PC-3 (cell line): ENCODE measurements around the gene CHRNB1. TPM values are rescaled to one million over a fixed set of nuclear protein-coding genes. Genes with fewer than 3 reads are reported as not detected.

Source experiments
- ATAC-seq: fragments of 200-7000 bp; cut with Tn5 transposase; 2 replicates; pipeline ENCODE4 v1.9.1; 2020; ENCODE audit warnings: mild to moderate bottlenecking, moderate library complexity
- BruUV-seq: library from RNA; stranded (reverse); fragments of 400-500 nt; replicated peaks from 2 replicates; lab custom pipeline; 2021; lab: Mats Ljungman, UMichigan
- CTCF ChIA-PET: fragments of 300-600 bp; sonication (Branson Sonifier 250); formaldehyde crosslinking; loops from one replicate; lab custom pipeline; 2022; ENCODE audit warnings: antibody characterized with exemption; lab: Charles Lee
- POLR2A ChIA-PET: fragments of 300-600 bp; sonication (Branson Sonifier 250); formaldehyde crosslinking; loops from one replicate; lab custom pipeline; 2022; ENCODE audit warnings: antibody characterized with exemption; ENCODE audit not compliant: unreplicated experiment; lab: Charles Lee
- DNase-seq: peaks from one replicate; pipeline ENCODE4 v3.0.0-alpha.2; 2015
- H2AFZ ChIP-seq: fragments of 300-600 bp; sonication (generic); 2 replicates; pipeline ENCODE4 v1.6.0; 2016; ENCODE audit warnings: antibody characterized with exemption, low read length
- H3F3A ChIP-seq: fragments of 300-600 bp; sonication (generic); one replicate; pipeline ENCODE4 v1.6.0; 2017; ENCODE audit warnings: antibody characterized with exemption, low read length, control low read depth, mild to moderate bottlenecking; ENCODE audit not compliant: unreplicated experiment
- H3K27ac ChIP-seq: fragments of 300-600 bp; sonication (generic); 2 replicates; pipeline ENCODE4 v1.5.1; 2016; ENCODE audit warnings: mild to moderate bottlenecking, low read length
- H3K27me3 ChIP-seq: fragments of 300-600 bp; sonication (generic); 2 replicates; pipeline ENCODE4 v1.6.1; 2016; ENCODE audit warnings: low read length, mixed read lengths
- H3K36me3 ChIP-seq: fragments of 300-600 bp; sonication (generic); 2 replicates; pipeline ENCODE4 v1.6.1; 2016; ENCODE audit warnings: low read depth, mixed run types, low read length, mixed read lengths
- H3K4me1 ChIP-seq: fragments of 300-600 bp; sonication (generic); 2 replicates; pipeline ENCODE4 v1.5.1; 2016; ENCODE audit warnings: low read length; ENCODE audit not compliant: insufficient read depth
- H3K4me2 ChIP-seq: fragments of 300-600 bp; sonication (generic); 2 replicates; pipeline ENCODE4 v1.6.0; 2016; ENCODE audit warnings: low read length
- H3K4me3 ChIP-seq: fragments of 300-600 bp; sonication (generic); 2 replicates; pipeline ENCODE4 v1.5.1; 2016; ENCODE audit warnings: mild to moderate bottlenecking, low read length, mixed read lengths
- H3K79me2 ChIP-seq: fragments of 300-600 bp; sonication (generic); 2 replicates; pipeline ENCODE4 v1.6.1; 2017; ENCODE audit warnings: low read length, mixed read lengths
- H3K9ac ChIP-seq: fragments of 300-600 bp; sonication (generic); 2 replicates; pipeline ENCODE4 v1.6.0; 2016; ENCODE audit warnings: mild to moderate bottlenecking, low read length
- H3K9me2 ChIP-seq: fragments of 300-600 bp; sonication (generic); replicated peaks from 2 replicates; pipeline ENCODE4 v1.6.1; 2016; ENCODE audit warnings: mixed run types, low read length, mixed read lengths
- H3K9me3 ChIP-seq: fragments of 300-600 bp; sonication (generic); 2 replicates; pipeline ENCODE4 v1.6.1; 2016; ENCODE audit warnings: low read length, mixed read lengths
- H4K20me1 ChIP-seq: fragments of 300-600 bp; sonication (generic); 2 replicates; pipeline ENCODE4 v1.6.1; 2016; ENCODE audit warnings: low read length, mixed read lengths
- CTCF ChIP-seq: fragments of 300-600 bp; sonication (generic); conservative IDR thresholded peaks from 2 replicates; pipeline ENCODE4 v1.5.1; 2017; ENCODE audit warnings: antibody characterized with exemption, low read depth, mild to moderate bottlenecking, low read length
- EZH2 ChIP-seq: fragments of 300-600 bp; sonication (generic); IDR thresholded peaks from one replicate; pipeline ENCODE4 v1.6.1; 2017; ENCODE audit warnings: antibody characterized with exemption, mild to moderate bottlenecking, low read length; ENCODE audit not compliant: unreplicated experiment
- EZH2phosphoT487 ChIP-seq: fragments of 300-600 bp; sonication (generic); IDR thresholded peaks from 2 replicates; pipeline ENCODE4 v1.6.1; 2018; ENCODE audit warnings: mild to moderate bottlenecking, antibody characterized with exemption, low read length, borderline replicate concordance
- intact Hi-C: fragments of 100-400 bp; cut with micrococcal nuclease; formaldehyde crosslinking; loops from 2 replicates; pipeline ENCODE4 v1.9.0; 2023
- total RNA-seq: library from RNA; depleted of rRNA; stranded (reverse); fragments of >200 nt; gene quantifications from 2 replicates; pipeline ENCODE4 v1.2.3, GENCODE V29; 2014

Gene CHRNB1
- total RNA-seq, 1 experiment from 2014 or later, result 2.1 TPM

- no peaks in the 10 kb centered on the region for H3K36me3 ChIP-seq
- H2AFZ ChIP-seq, result no peak overlapping the region
- ChIA-PET CTCF (no interaction called here), POLR2A (no interaction called here)
- no peak overlapping the region for H3K4me3 ChIP-seq
- no peak overlapping the region for H3K27ac ChIP-seq
- no peaks in the 10 kb centered on the region for H4K20me1 ChIP-seq
- BruUV-seq, result no TSS peak
- TF ChIP-seq EZH2, result no peak
- no peak for TF ChIP-seq EZH2phosphoT487
- no peak for TF ChIP-seq CTCF
- intact Hi-C loops, result no loop called here
- H3K9me2 ChIP-seq, result no peaks in the 10 kb centered on the region
- H3F3A ChIP-seq, result no peaks in the 10 kb centered on the region
- no peaks in the 10 kb centered on the region for H3K79me2 ChIP-seq
- no peaks in the 10 kb centered on the region for H3K4me1 ChIP-seq
- no peak overlapping the region for H3K9ac ChIP-seq
- no peak overlapping the region for H3K4me2 ChIP-seq
- no peaks in the 10 kb centered on the region for H3K27me3 ChIP-seq
- no peaks in the 10 kb centered on the region for H3K9me3 ChIP-seq
- no peak for DNase-seq
- ATAC-seq, result no peak
Observed at GRCh38 chr17:7429722-7430121, 15.1 kb upstream of the CHRNB1 start.

GRCh38 chr17:7431231-7431630 lies 13.6 kb upstream of the CHRNB1 start:
- TF ChIP-seq EZH2phosphoT487 (no peak), CTCF (no peak), EZH2 (no peak)

DNA sequence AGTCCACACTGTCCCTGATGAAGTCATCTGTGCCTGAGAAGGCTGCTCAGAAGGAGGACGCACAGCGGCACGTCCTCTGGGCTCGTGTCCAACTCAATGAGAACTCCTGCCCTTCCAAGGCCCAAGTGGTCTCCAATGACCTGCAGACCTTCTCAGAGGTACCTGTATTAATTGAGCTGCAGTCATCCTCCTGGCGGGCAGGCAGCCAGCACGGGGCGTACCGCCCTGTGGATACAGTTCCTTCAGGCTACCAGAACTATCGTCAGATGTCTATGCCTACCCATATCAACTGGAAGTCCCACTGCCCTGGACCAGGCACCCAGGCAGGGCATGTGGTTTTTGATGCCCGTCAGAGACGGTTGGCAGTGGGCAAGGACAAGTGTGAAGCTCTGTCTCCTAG lies 12.6 kb upstream of the CHRNB1 start:
- no peak overlapping the region for H3K9ac ChIP-seq
- intact Hi-C loops, result no loop called here

More at GRCh38 chr17:7431231-7431630, 13.6 kb upstream of the CHRNB1 start:
- H3K36me3 ChIP-seq, result no peaks in the 10 kb centered on the region
- ChIA-PET CTCF (no interaction called here), POLR2A (no interaction called here)
- 0 out of 2 replicates have a peak, but pooled peaks cover under 1% of the 10 kb centered on the region for H3K4me1 ChIP-seq
- DNase-seq (no peak), ATAC-seq (no peak)
- H3K9me2 ChIP-seq, result no peaks in the 10 kb centered on the region
- no peaks in the 10 kb centered on the region for H3K79me2 ChIP-seq
- H3K27ac ChIP-seq, result no peak overlapping the region
- intact Hi-C loops, result no loop called here
- H3F3A ChIP-seq, result no peaks in the 10 kb centered on the region
- H3K9me3 ChIP-seq, result no peaks in the 10 kb centered on the region
- H3K9ac ChIP-seq, result no peak overlapping the region
- H3K27me3 ChIP-seq, result no peaks in the 10 kb centered on the region
- no peak overlapping the region for H3K4me3 ChIP-seq
- H3K4me2 ChIP-seq, result no peak overlapping the region
- no peaks in the 10 kb centered on the region for H4K20me1 ChIP-seq
- no peak overlapping the region for H2AFZ ChIP-seq
- BruUV-seq, result no TSS peak

More for the DNA sequence above, 12.6 kb upstream of the CHRNB1 start:
- Histone ChIP-seq H2AFZ (no peak overlapping the region), H3K27me3 (no peaks in the 10 kb centered on the region), H3K9me3 (no peaks in the 10 kb centered on the region), H3K27ac (no peak overlapping the region), H3K36me3 (no peaks in the 10 kb centered on the region), H3K79me2 (0 out of 2 replicates have a peak, but pooled peaks cover 5% of the 10 kb centered on the region), H3K9me2 (no peaks in the 10 kb centered on the region), H3K4me2 (no peak overlapping the region), H3F3A (no peaks in the 10 kb centered on the region), H3K4me1 (0 out of 2 replicates have a peak, but pooled peaks cover 4% of the 10 kb centered on the region), H4K20me1 (no peaks in the 10 kb centered on the region), H3K4me3 (no peak overlapping the region)
- DNase-seq, result no peak
- ATAC-seq, result no peak
- TF ChIP-seq CTCF, result no peak
- TF ChIP-seq EZH2, result no peak
- TF ChIP-seq EZH2phosphoT487, result no peak
- ChIA-PET POLR2A (interaction anchor here (0.7 kb wide), 1 partner anchor 103 kb away, joined by 3 read pairs; no protein-coding TSS in a partner anchor), CTCF (no interaction called here)
- no TSS peak for BruUV-seq
